ENCODE measurements around the gene ZMYND15.

- TF ChIP-seq, protein P1, sequence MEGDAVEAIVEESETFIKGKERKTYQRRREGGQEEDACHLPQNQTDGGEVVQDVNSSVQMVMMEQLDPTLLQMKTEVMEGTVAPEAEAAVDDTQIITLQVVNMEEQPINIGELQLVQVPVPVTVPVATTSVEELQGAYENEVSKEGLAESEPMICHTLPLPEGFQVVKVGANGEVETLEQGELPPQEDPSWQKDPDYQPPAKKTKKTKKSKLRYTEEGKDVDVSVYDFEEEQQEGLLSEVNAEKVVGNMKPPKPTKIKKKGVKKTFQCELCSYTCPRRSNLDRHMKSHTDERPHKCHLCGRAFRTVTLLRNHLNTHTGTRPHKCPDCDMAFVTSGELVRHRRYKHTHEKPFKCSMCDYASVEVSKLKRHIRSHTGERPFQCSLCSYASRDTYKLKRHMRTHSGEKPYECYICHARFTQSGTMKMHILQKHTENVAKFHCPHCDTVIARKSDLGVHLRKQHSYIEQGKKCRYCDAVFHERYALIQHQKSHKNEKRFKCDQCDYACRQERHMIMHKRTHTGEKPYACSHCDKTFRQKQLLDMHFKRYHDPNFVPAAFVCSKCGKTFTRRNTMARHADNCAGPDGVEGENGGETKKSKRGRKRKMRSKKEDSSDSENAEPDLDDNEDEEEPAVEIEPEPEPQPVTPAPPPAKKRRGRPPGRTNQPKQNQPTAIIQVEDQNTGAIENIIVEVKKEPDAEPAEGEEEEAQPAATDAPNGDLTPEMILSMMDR (IDR thresholded peaks at IDR 0.05 in 2 of 3, conservative IDR thresholded peaks at IDR 0.05 in 1 of 3; ENCODE audit: borderline replicate concordance in 1 of 3, insufficient read depth in 1 of 3, low read depth in 2 of 3, low read length in 2 of 3), result no peak
- TF ChIP-seq SP1 (IDR thresholded peaks at IDR 0.05; ENCODE audit: low read depth) (no peak), POLR2A (IDR thresholded peaks at IDR 0.05; ENCODE audit: borderline replicate concordance, extremely low read depth, insufficient read depth, insufficient read length) (peak; percentile 12), JUND (IDR thresholded peaks at IDR 0.05) (no peak), YY1 (IDR thresholded peaks at IDR 0.05; ENCODE audit: extremely low read depth, insufficient replicate concordance, low read depth, low read length) (no peak), ELF1 (IDR thresholded peaks at IDR 0.05; ENCODE audit: borderline replicate concordance, low read depth) (no peak), EZH2 (IDR thresholded peaks at IDR 0.05) (no peak), POLR2AphosphoS5 (IDR thresholded peaks at IDR 0.05; ENCODE audit: low read depth, low read length) (peak; percentile 50; the same call in 1 of the 2 replicates), EZH2phosphoT487 (IDR thresholded peaks at IDR 0.05; ENCODE audit: borderline replicate concordance) (no peak), EGR1 (IDR thresholded peaks at IDR 0.05; ENCODE audit: low read depth) (peak; percentile 77), TCF7L2 (IDR thresholded peaks at IDR 0.05; ENCODE audit: borderline replicate concordance, extremely low read depth, insufficient read depth, insufficient read length) (peak; percentile 5)
- TF ChIP-seq, protein P2, sequence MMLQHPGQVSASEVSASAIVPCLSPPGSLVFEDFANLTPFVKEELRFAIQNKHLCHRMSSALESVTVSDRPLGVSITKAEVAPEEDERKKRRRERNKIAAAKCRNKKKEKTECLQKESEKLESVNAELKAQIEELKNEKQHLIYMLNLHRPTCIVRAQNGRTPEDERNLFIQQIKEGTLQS (IDR thresholded peaks at IDR 0.05), result no peak
- TF ChIP-seq, protein P3, sequence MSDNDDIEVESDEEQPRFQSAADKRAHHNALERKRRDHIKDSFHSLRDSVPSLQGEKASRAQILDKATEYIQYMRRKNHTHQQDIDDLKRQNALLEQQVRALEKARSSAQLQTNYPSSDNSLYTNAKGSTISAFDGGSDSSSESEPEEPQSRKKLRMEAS (IDR thresholded peaks at IDR 0.05), result peak; percentile 30; the same call in 1 of the 2 replicates
Observed at GRCh38 chr17:4739122-4740024, at the start of gene ZMYND15, which contains the start of gene CXCL16.
